MG63 (cell line): ENCODE data around the gene CMTM8. TPM values are rescaled to one million over a fixed set of nuclear protein-coding genes. Genes with fewer than 3 reads are reported as not detected.
A peak's percentile ranks its signal among the peaks of the same experiment; 100 is the strongest.

Experiments
- DNase-seq: peaks from one replicate; pipeline ENCODE4 v3.0.0-alpha.2; 2020
- H3K27me3 ChIP-seq: fragments of 250-450 bp; sonication (Bioruptor Pico); 2 replicates; pipeline ENCODE4 v1.5.1; 2020; ENCODE audit warnings: mild to moderate bottlenecking, moderate library complexity
- H3K36me3 ChIP-seq: fragments of 250-450 bp; sonication (Bioruptor Pico); 2 replicates; pipeline ENCODE4 v1.5.1; 2020; ENCODE audit warnings: mild to moderate bottlenecking, moderate library complexity
- H3K4me3 ChIP-seq: fragments of 250-450 bp; sonication (Bioruptor Pico); 2 replicates; pipeline ENCODE4 v1.5.1; 2020; ENCODE audit warnings: mild to moderate bottlenecking, moderate library complexity
- H3K9me3 ChIP-seq: fragments of 250-450 bp; sonication (Bioruptor Pico); 2 replicates; pipeline ENCODE4 v1.5.1; 2020; ENCODE audit warnings: mild to moderate bottlenecking, moderate library complexity
- total RNA-seq: library from RNA; depleted of rRNA; stranded (reverse); fragments of >200 nt; shearing (Covaris generic); gene quantifications from 2 replicates; pipeline ENCODE4 v1.2.3, GENCODE V29; 2014; ENCODE audit warnings: low replicate concordance

CMTM8 gene
- total RNA-seq, 1 experiment from 2014 or later = not detected

- Histone ChIP-seq H3K27me3 (no peaks in the 10 kb centered on the region), H3K4me3 (no peak overlapping the region), H3K36me3 (no peaks in the 10 kb centered on the region), H3K9me3 (no peaks in the 10 kb centered on the region)
- DNase-seq = no peak
Observed at GRCh38 chr3:32310918-32311839, 72.7 kb downstream of the CMTM8 start.

GRCh38 chr3:32312251-32312650 is 73.8 kb downstream of the CMTM8 start:
- no peaks in the 10 kb centered on the region for H3K9me3 ChIP-seq
- no peak overlapping the region for H3K4me3 ChIP-seq
- no peaks in the 10 kb centered on the region for H3K36me3 ChIP-seq
- DNase-seq = no peak
- H3K27me3 ChIP-seq = no peaks in the 10 kb centered on the region

GRCh38 chr3:32313169-32313568 is 74.7 kb downstream of the CMTM8 start:
- Histone ChIP-seq H3K9me3 (no peaks in the 10 kb centered on the region), H3K27me3 (no peaks in the 10 kb centered on the region), H3K4me3 (no peak overlapping the region), H3K36me3 (no peaks in the 10 kb centered on the region)
- no peak for DNase-seq

GRCh38 chr3:32313723-32314473 is 75.4 kb downstream of the CMTM8 start:
- H3K27me3 ChIP-seq = no peaks in the 10 kb centered on the region
- no peaks in the 10 kb centered on the region for H3K9me3 ChIP-seq
- peak; percentile 5 for DNase-seq
- no peak overlapping the region for H3K4me3 ChIP-seq
- H3K36me3 ChIP-seq = no peaks in the 10 kb centered on the region

GRCh38 chr3:32315441-32315840 is 77.0 kb downstream of the CMTM8 start:
- no peak overlapping the region for H3K4me3 ChIP-seq
- no peaks in the 10 kb centered on the region for H3K27me3 ChIP-seq
- no peaks in the 10 kb centered on the region for H3K9me3 ChIP-seq
- no peaks in the 10 kb centered on the region for H3K36me3 ChIP-seq
- DNase-seq = no peak

- Histone ChIP-seq H3K27me3 (no peaks in the 10 kb centered on the region), H3K36me3 (no peaks in the 10 kb centered on the region), H3K9me3 (no peaks in the 10 kb centered on the region), H3K4me3 (no peak overlapping the region)
- DNase-seq = no peak
Observed at GRCh38 chr3:32316319-32316718, 77.8 kb downstream of the CMTM8 start.

- H3K36me3 ChIP-seq = no peaks in the 10 kb centered on the region
- DNase-seq = no peak
- H3K9me3 ChIP-seq = no peaks in the 10 kb centered on the region
- no peaks in the 10 kb centered on the region for H3K27me3 ChIP-seq
- no peak overlapping the region for H3K4me3 ChIP-seq
Observed at GRCh38 chr3:32316976-32317375, 78.5 kb downstream of the CMTM8 start.

- Histone ChIP-seq H3K27me3 (no peaks in the 10 kb centered on the region), H3K4me3 (no peak overlapping the region), H3K36me3 (no peaks in the 10 kb centered on the region), H3K9me3 (no peaks in the 10 kb centered on the region)
- DNase-seq = no peak
Observed at GRCh38 chr3:32319607-32320006, 81.1 kb downstream of the CMTM8 start.

GRCh38 chr3:32320080-32320479 is 81.6 kb downstream of the CMTM8 start:
- Histone ChIP-seq H3K36me3 (no peaks in the 10 kb centered on the region), H3K9me3 (no peaks in the 10 kb centered on the region), H3K4me3 (no peak overlapping the region), H3K27me3 (no peaks in the 10 kb centered on the region)
- DNase-seq = no peak

GRCh38 chr3:32321095-32321790 is 82.8 kb downstream of the CMTM8 start:
- Histone ChIP-seq H3K4me3 (no peak overlapping the region), H3K36me3 (no peaks in the 10 kb centered on the region), H3K27me3 (no peaks in the 10 kb centered on the region), H3K9me3 (no peaks in the 10 kb centered on the region)
- no peak for DNase-seq

GRCh38 chr3:32322311-32322710 is 83.8 kb downstream of the CMTM8 start:
- Histone ChIP-seq H3K36me3 (no peaks in the 10 kb centered on the region), H3K9me3 (no peaks in the 10 kb centered on the region), H3K4me3 (no peak overlapping the region), H3K27me3 (no peaks in the 10 kb centered on the region)
- no peak for DNase-seq

GRCh38 chr3:32323604-32324003 is 85.1 kb downstream of the CMTM8 start:
- DNase-seq = no peak
- no peaks in the 10 kb centered on the region for H3K27me3 ChIP-seq
- H3K9me3 ChIP-seq = no peaks in the 10 kb centered on the region
- H3K36me3 ChIP-seq = no peaks in the 10 kb centered on the region
- H3K4me3 ChIP-seq = no peak overlapping the region

GRCh38 chr3:32325201-32325600 is 86.7 kb downstream of the CMTM8 start:
- Histone ChIP-seq H3K4me3 (no peak overlapping the region), H3K36me3 (no peaks in the 10 kb centered on the region), H3K27me3 (no peaks in the 10 kb centered on the region), H3K9me3 (no peaks in the 10 kb centered on the region)
- no peak for DNase-seq

GRCh38 chr3:32325927-32326326 is 87.4 kb downstream of the CMTM8 start:
- DNase-seq = peak; percentile 76
- H3K27me3 ChIP-seq = no peaks in the 10 kb centered on the region
- H3K36me3 ChIP-seq = no peaks in the 10 kb centered on the region
- no peak overlapping the region for H3K4me3 ChIP-seq
- no peaks in the 10 kb centered on the region for H3K9me3 ChIP-seq

- H3K4me3 ChIP-seq = no peak overlapping the region
- no peaks in the 10 kb centered on the region for H3K9me3 ChIP-seq
- DNase-seq = no peak
- no peaks in the 10 kb centered on the region for H3K36me3 ChIP-seq
- no peaks in the 10 kb centered on the region for H3K27me3 ChIP-seq
Observed at GRCh38 chr3:32326795-32327194, 88.3 kb downstream of the CMTM8 start.

GRCh38 chr3:32334675-32335074 is 96.2 kb downstream of the CMTM8 start:
- no peak for DNase-seq

More at GRCh38 chr3:32334675-32335074, 96.2 kb downstream of the CMTM8 start:
- Histone ChIP-seq H3K4me3 (no peak overlapping the region), H3K9me3 (no peaks in the 10 kb centered on the region), H3K36me3 (no peaks in the 10 kb centered on the region), H3K27me3 (no peaks in the 10 kb centered on the region)
